Astrocyte of the spinal cord (primary cell): Measurements from ENCODE around the gene BCAS4.

Experiments used
- DNase-seq: peaks from one replicate; pipeline ENCODE4 v3.0.0; 2011; ENCODE audit warnings: low read depth, low spot score
- H3K4me3 ChIP-seq: 2 replicates; pipeline ENCODE4 v1.5.1; 2011; ENCODE audit warnings: low read depth, mild to moderate bottlenecking, low read length, moderate library complexity
- CTCF ChIP-seq: IDR thresholded peaks from 2 replicates; pipeline ENCODE4 v1.5.1; 2012; ENCODE audit warnings: low read depth, mild to moderate bottlenecking, low read length, inconsistent platforms
- in situ Hi-C: cut with HindIII; loops from 2 replicates; pipeline ENCODE4 v1.10.0; 2017; ENCODE audit warnings: low sequenced_read_pairs

Gene BCAS4

GRCh38 chr20:50868509-50869495 lies 73.9 kb downstream of the BCAS4 start:
- no peak for TF ChIP-seq CTCF
- DNase-seq, result no peak
- no peak overlapping the region for H3K4me3 ChIP-seq
- in situ Hi-C loops, result no loop called here

- TF ChIP-seq CTCF, result no peak
- no peak overlapping the region for H3K4me3 ChIP-seq
- peak; percentile 36 for DNase-seq
- in situ Hi-C loops, result no loop called here
Observed at GRCh38 chr20:50870561-50871161, 75.8 kb downstream of the BCAS4 start.

- TF ChIP-seq CTCF, result no peak
- no peak overlapping the region for H3K4me3 ChIP-seq
- in situ Hi-C loops, result no loop called here
- no peak for DNase-seq
Observed at GRCh38 chr20:50872560-50873425, 77.9 kb downstream of the BCAS4 start.

GRCh38 chr20:50873585-50873984 lies 78.7 kb downstream of the BCAS4 start:
- TF ChIP-seq CTCF, result no peak
- in situ Hi-C loops, result no loop called here
- no peak for DNase-seq

GRCh38 chr20:50874111-50874757 lies 79.4 kb downstream of the BCAS4 start:
- no peak for DNase-seq
- TF ChIP-seq CTCF, result no peak

More at GRCh38 chr20:50873585-50873984, 78.7 kb downstream of the BCAS4 start:
- H3K4me3 ChIP-seq, result no peak overlapping the region

More at GRCh38 chr20:50874111-50874757, 79.4 kb downstream of the BCAS4 start:
- no peak overlapping the region for H3K4me3 ChIP-seq
- in situ Hi-C loops, result no loop called here
